ENCODE data around the gene WDR91.

Gene WDR91

GRCh38 chr7:135224027-135224426 is 12.7 kb upstream of the WDR91 start:
- DNase-seq (ENCODE audit: low spot score): no peak
- H3K4me2 ChIP-seq (ENCODE audit: insufficient read depth, low read length, poor library complexity, severe bottlenecking): no peak overlapping the region
- no peak overlapping the region for H2BK120ac ChIP-seq (ENCODE audit: low read depth, low read length)
- H2AFZ ChIP-seq (ENCODE audit: low read length): no peak overlapping the region
- H2BK15ac ChIP-seq (ENCODE audit: low read length): no peak overlapping the region
- H3K9me3 ChIP-seq (replicated peaks in 1 of 2; ENCODE audit: control insufficient read depth in 2 of 2, insufficient read depth in 1 of 2, low read depth in 1 of 2, low read length in 2 of 2): no peaks in the 10 kb centered on the region
- no peak overlapping the region for H4K91ac ChIP-seq (ENCODE audit: low read depth, low read length, poor library complexity)
- no peak overlapping the region for H3K4ac ChIP-seq (ENCODE audit: low read length)
- no peak overlapping the region for H3K27ac ChIP-seq (replicated peaks; ENCODE audit: low read length)
- peaks cover 0 to 8% (median 0%) of the 10 kb centered on the region in 3 experiments for H3K27me3 ChIP-seq (ENCODE audit: control insufficient read depth in 3 of 3, insufficient read depth in 3 of 3, low read depth in 1 of 3, low read length in 3 of 3)
- H2BK12ac ChIP-seq (ENCODE audit: low read length): no peak overlapping the region
- H3K23ac ChIP-seq (ENCODE audit: low read depth, low read length, poor library complexity): no peak overlapping the region
- H2BK5ac ChIP-seq (ENCODE audit: low read length): no peak overlapping the region
- H3K14ac ChIP-seq (ENCODE audit: low read length): no peak overlapping the region
- H2AK5ac ChIP-seq (ENCODE audit: low read depth, low read length): no peak overlapping the region
- WGBS, 2 donors (ENCODE audit: extremely low coverage in 2 of 2, insufficient read length in 2 of 2, insufficient replicate concordance in 1 of 2): no CpG with 5 or more reads among the region's 1 CpG
- no peaks in the 10 kb centered on the region for H3K4me1 ChIP-seq (ENCODE audit: control insufficient read depth in 2 of 2, insufficient read depth in 1 of 2, low read depth in 1 of 2, low read length in 2 of 2)
- no peak overlapping the region for H4K8ac ChIP-seq (ENCODE audit: low read depth, low read length)
- no peak overlapping the region for H3K18ac ChIP-seq (ENCODE audit: low read length)
- no peaks in the 10 kb centered on the region for H3K79me1 ChIP-seq (ENCODE audit: low read depth, low read length)
- no peak overlapping the region for H3K4me3 ChIP-seq (ENCODE audit: low read length in 2 of 2)
- H3K9ac ChIP-seq (ENCODE audit: low read depth, low read length, poor library complexity): no peak overlapping the region
- no peaks in the 10 kb centered on the region for H3K36me3 ChIP-seq (replicated peaks in 1 of 2; ENCODE audit: control insufficient read depth in 2 of 2, insufficient read depth in 2 of 2, low read length in 2 of 2)

- Histone ChIP-seq H3K27ac (replicated peaks; ENCODE audit: low read length) (no peak overlapping the region), H2BK5ac (ENCODE audit: low read length) (no peak overlapping the region), H2AK5ac (ENCODE audit: low read depth, low read length) (no peak overlapping the region), H3K4me3 (ENCODE audit: low read length in 2 of 2) (no peak overlapping the region), H3K27me3 (ENCODE audit: control insufficient read depth in 3 of 3, insufficient read depth in 3 of 3, low read depth in 1 of 3, low read length in 3 of 3) (peaks cover 0 to 5% (median 0%) of the 10 kb centered on the region in 3 experiments), H2BK15ac (ENCODE audit: low read length) (no peak overlapping the region), H3K4ac (ENCODE audit: low read length) (no peak overlapping the region), H2BK120ac (ENCODE audit: low read depth, low read length) (no peak overlapping the region), H2BK12ac (ENCODE audit: low read length) (no peak overlapping the region), H2AFZ (ENCODE audit: low read length) (no peak overlapping the region), H3K18ac (ENCODE audit: low read length) (no peak overlapping the region), H4K8ac (ENCODE audit: low read depth, low read length) (no peak overlapping the region), H3K9me3 (replicated peaks in 1 of 2; ENCODE audit: control insufficient read depth in 2 of 2, insufficient read depth in 1 of 2, low read depth in 1 of 2, low read length in 2 of 2) (no peaks in the 10 kb centered on the region), H3K9ac (ENCODE audit: low read depth, low read length, poor library complexity) (no peak overlapping the region), H3K36me3 (replicated peaks in 1 of 2; ENCODE audit: control insufficient read depth in 2 of 2, insufficient read depth in 2 of 2, low read length in 2 of 2) (no peaks in the 10 kb centered on the region), H4K91ac (ENCODE audit: low read depth, low read length, poor library complexity) (no peak overlapping the region), H3K23ac (ENCODE audit: low read depth, low read length, poor library complexity) (no peak overlapping the region), H3K4me2 (ENCODE audit: insufficient read depth, low read length, poor library complexity, severe bottlenecking) (no peak overlapping the region), H3K4me1 (ENCODE audit: control insufficient read depth in 2 of 2, insufficient read depth in 1 of 2, low read depth in 1 of 2, low read length in 2 of 2) (no peaks in the 10 kb centered on the region), H3K79me1 (ENCODE audit: low read depth, low read length) (no peaks in the 10 kb centered on the region), H3K14ac (ENCODE audit: low read length) (no peak overlapping the region)
- DNase-seq (ENCODE audit: low spot score): no peak
- WGBS, 2 donors (ENCODE audit: extremely low coverage in 2 of 2, insufficient read length in 2 of 2, insufficient replicate concordance in 1 of 2): no CpG with 5 or more reads among the region's 5 CpGs
Measured at GRCh38 chr7:135217645-135218509, 6.6 kb upstream of the WDR91 start.

- no CpG with 5 or more reads among the region's 3 CpGs for WGBS, 2 donors (ENCODE audit: extremely low coverage in 2 of 2, insufficient read length in 2 of 2, insufficient replicate concordance in 1 of 2)
- Histone ChIP-seq H2BK5ac (ENCODE audit: low read length) (no peak overlapping the region), H3K23ac (ENCODE audit: low read depth, low read length, poor library complexity) (no peak overlapping the region)
Measured at GRCh38 chr7:135215698-135216097, 4.4 kb upstream of the WDR91 start.

GRCh38 chr7:135215180-135215579 is 3.9 kb upstream of the WDR91 start:
- Histone ChIP-seq H3K9me3 (replicated peaks in 1 of 2; ENCODE audit: control insufficient read depth in 2 of 2, insufficient read depth in 1 of 2, low read depth in 1 of 2, low read length in 2 of 2) (no peaks in the 10 kb centered on the region), H3K4ac (ENCODE audit: low read length) (no peak overlapping the region)

More at GRCh38 chr7:135215698-135216097, 4.4 kb upstream of the WDR91 start:
- Histone ChIP-seq H2BK15ac (ENCODE audit: low read length) (no peak overlapping the region), H2AFZ (ENCODE audit: low read length) (no peak overlapping the region), H2BK12ac (ENCODE audit: low read length) (no peak overlapping the region), H3K9ac (ENCODE audit: low read depth, low read length, poor library complexity) (no peak overlapping the region), H2AK5ac (ENCODE audit: low read depth, low read length) (no peak overlapping the region), H3K4me1 (ENCODE audit: control insufficient read depth in 2 of 2, insufficient read depth in 1 of 2, low read depth in 1 of 2, low read length in 2 of 2) (peaks cover 0 to 2% of the 10 kb centered on the region in 2 donors), H3K4me3 (ENCODE audit: low read length in 2 of 2) (no peak overlapping the region), H3K36me3 (replicated peaks in 1 of 2; ENCODE audit: control insufficient read depth in 2 of 2, insufficient read depth in 2 of 2, low read length in 2 of 2) (no peaks in the 10 kb centered on the region), H3K4me2 (ENCODE audit: insufficient read depth, low read length, poor library complexity, severe bottlenecking) (no peak overlapping the region), H3K14ac (ENCODE audit: low read length) (no peak overlapping the region), H4K91ac (ENCODE audit: low read depth, low read length, poor library complexity) (no peak overlapping the region), H2BK120ac (ENCODE audit: low read depth, low read length) (no peak overlapping the region), H3K18ac (ENCODE audit: low read length) (no peak overlapping the region), H3K9me3 (replicated peaks in 1 of 2; ENCODE audit: control insufficient read depth in 2 of 2, insufficient read depth in 1 of 2, low read depth in 1 of 2, low read length in 2 of 2) (no peaks in the 10 kb centered on the region), H3K27ac (replicated peaks; ENCODE audit: low read length) (no peak overlapping the region), H3K27me3 (ENCODE audit: control insufficient read depth in 3 of 3, insufficient read depth in 3 of 3, low read depth in 1 of 3, low read length in 3 of 3) (peaks cover 0 to 5% (median 4%) of the 10 kb centered on the region in 3 experiments), H4K8ac (ENCODE audit: low read depth, low read length) (no peak overlapping the region), H3K79me1 (ENCODE audit: low read depth, low read length) (no peaks in the 10 kb centered on the region), H3K4ac (ENCODE audit: low read length) (no peak overlapping the region)
- DNase-seq (ENCODE audit: low spot score): no peak

More at GRCh38 chr7:135215180-135215579, 3.9 kb upstream of the WDR91 start:
- Histone ChIP-seq H3K18ac (ENCODE audit: low read length) (no peak overlapping the region), H3K4me1 (ENCODE audit: control insufficient read depth in 2 of 2, insufficient read depth in 1 of 2, low read depth in 1 of 2, low read length in 2 of 2) (peaks cover 0 to 4% of the 10 kb centered on the region in 2 donors), H3K79me1 (ENCODE audit: low read depth, low read length) (no peaks in the 10 kb centered on the region), H2AFZ (ENCODE audit: low read length) (no peak overlapping the region), H3K14ac (ENCODE audit: low read length) (no peak overlapping the region), H3K9ac (ENCODE audit: low read depth, low read length, poor library complexity) (no peak overlapping the region), H4K91ac (ENCODE audit: low read depth, low read length, poor library complexity) (no peak overlapping the region), H2BK5ac (ENCODE audit: low read length) (no peak overlapping the region), H3K23ac (ENCODE audit: low read depth, low read length, poor library complexity) (no peak overlapping the region), H2BK12ac (ENCODE audit: low read length) (no peak overlapping the region), H2AK5ac (ENCODE audit: low read depth, low read length) (no peak overlapping the region), H2BK120ac (ENCODE audit: low read depth, low read length) (no peak overlapping the region), H3K27ac (replicated peaks; ENCODE audit: low read length) (no peak overlapping the region), H3K27me3 (ENCODE audit: control insufficient read depth in 3 of 3, insufficient read depth in 3 of 3, low read depth in 1 of 3, low read length in 3 of 3) (peaks cover 0 to 9% (median 5%) of the 10 kb centered on the region in 3 experiments), H3K36me3 (replicated peaks in 1 of 2; ENCODE audit: control insufficient read depth in 2 of 2, insufficient read depth in 2 of 2, low read length in 2 of 2) (no peaks in the 10 kb centered on the region), H3K4me2 (ENCODE audit: insufficient read depth, low read length, poor library complexity, severe bottlenecking) (no peak overlapping the region), H4K8ac (ENCODE audit: low read depth, low read length) (no peak overlapping the region), H2BK15ac (ENCODE audit: low read length) (no peak overlapping the region), H3K4me3 (ENCODE audit: low read length in 2 of 2) (no peak overlapping the region)
- no peak for DNase-seq (ENCODE audit: low spot score)
- WGBS, 2 donors (ENCODE audit: extremely low coverage in 2 of 2, insufficient read length in 2 of 2, insufficient replicate concordance in 1 of 2): no CpG with 5 or more reads among the region's 4 CpGs
